Gastroesophageal sphincter (tissue), 4 donors: Measurements from ENCODE around the gene PEPD. TPM values are rescaled to one million over a fixed set of nuclear protein-coding genes. Genes with fewer than 3 reads are reported as not detected.

Experiments
- ATAC-seq: fragments of 150-250 bp; one replicate; pipeline ENCODE4 v1.9.1; 2016; ENCODE audit warnings: mild to moderate bottlenecking, moderate library complexity
- H3K27ac ChIP-seq, 4 donors: fragments of 200-600 bp; sonication (generic) in 3 of 4; 1 replicate in 3 of 4; 2 replicates in 1 of 4; pipeline ENCODE4 v1.5.1; 2016 to 2019
- H3K27me3 ChIP-seq: fragments of 200-600 bp; sonication (generic); one replicate; pipeline ENCODE4 v1.5.1; 2019
- H3K36me3 ChIP-seq, 2 donors: fragments of 200-600 bp; sonication (generic); one replicate each; pipeline ENCODE4 v1.5.1; 2019; ENCODE audit warnings: control low read depth in 1 of 2
- H3K4me1 ChIP-seq, 3 donors: fragments of 200-600 bp; sonication (generic); 1 replicate in 2 of 3; 2 replicates in 1 of 3; pipeline ENCODE4 v1.5.1; 2016 to 2019; ENCODE audit warnings: control low read depth in 2 of 3
- H3K4me3 ChIP-seq, 2 donors: fragments of 200-600 bp; sonication (generic); one replicate each; pipeline ENCODE4 v1.5.1; 2019; ENCODE audit warnings: mild to moderate bottlenecking in 1 of 2, moderate library complexity in 1 of 2
- H3K9me3 ChIP-seq, 3 donors: fragments of 200-600 bp; sonication (generic); one replicate each; pipeline ENCODE4 v1.5.1; 2017 to 2019; ENCODE audit warnings: control low read depth in 2 of 3
- CTCF ChIP-seq, 4 experiments: fragments of 200-600 bp in 2 of 4; fragments of 450-650 bp in 2 of 4; sonication (generic) in 1 of 4; IDR thresholded peaks; one replicate each; pipeline ENCODE4 v1.5.1; 2017 to 2019; ENCODE audit warnings: antibody characterized with exemption in 4 of 4, mild to moderate bottlenecking in 2 of 4, moderate library complexity in 2 of 4
- EP300 ChIP-seq: sonication (generic); formaldehyde crosslinking; IDR thresholded peaks from one replicate; pipeline ENCODE4 v1.6.1; 2017; ENCODE audit warnings: antibody characterized with exemption, mild to moderate bottlenecking
- POLR2A ChIP-seq, 2 donors: fragments of 450-650 bp; IDR thresholded peaks; one replicate each; pipeline ENCODE4 v1.6.1; 2017; ENCODE audit warnings: antibody characterized with exemption in 2 of 2, mild to moderate bottlenecking in 2 of 2, moderate library complexity in 1 of 2
- POLR2AphosphoS5 ChIP-seq: sonication (generic); formaldehyde crosslinking; IDR thresholded peaks from one replicate; pipeline ENCODE4 v1.6.1; 2017; ENCODE audit warnings: antibody characterized with exemption
- WGBS, 2 donors: methylation state at CpG; one replicate each; pipeline ENCODE4 v1.1.5; 2018; ENCODE audit warnings: low coverage in 1 of 2; 5-methylcytosine and 5-hydroxymethylcytosine counted together
- total RNA-seq, 4 donors: library from RNA; depleted of rRNA; stranded (reverse); fragments of >200 nt; gene quantifications; one replicate each; pipeline ENCODE4 v1.1.0, GENCODE V29; 2016

PEPD gene
- total RNA-seq, 4 donors from 2014 or later, result 61.3 to 77.7 (median 69.6) TPM

GRCh38 chr19:33434886-33435705 lies 86.5 kb downstream of the PEPD start:
- Histone ChIP-seq H3K27ac (no peak overlapping the region), H3K36me3 (peaks cover 0 to 13% of the 10 kb centered on the region in 2 donors), H3K4me1 (no peaks in the 10 kb centered on the region), H3K27me3 (no peaks in the 10 kb centered on the region), H3K9me3 (no peaks in the 10 kb centered on the region), H3K4me3 (no peak overlapping the region)
- no peak for TF ChIP-seq CTCF (IDR thresholded peaks at IDR 0.05)
- no peak for TF ChIP-seq POLR2AphosphoS5
- TF ChIP-seq POLR2A (IDR thresholded peaks at IDR 0.05), result no peak
- TF ChIP-seq EP300, result no peak
- 78% methylated on average over 19 of the region's 28 CpGs; no CpG with 5 or more reads in 1 of the 2 donors for WGBS, 2 donors
- no peak for ATAC-seq

GRCh38 chr19:33434069-33434885 lies 87.3 kb downstream of the PEPD start:
- TF ChIP-seq EP300 (no peak), POLR2A (IDR thresholded peaks at IDR 0.05) (no peak), CTCF (IDR thresholded peaks at IDR 0.05) (no peak), POLR2AphosphoS5 (no peak)
- WGBS, 2 donors, result 73 to 93% methylated on average over 7 to 12 of the region's 22 CpGs
- H3K27ac ChIP-seq, result no peak overlapping the region
- no peak overlapping the region for H3K4me3 ChIP-seq
- no peaks in the 10 kb centered on the region for H3K9me3 ChIP-seq
- H3K27me3 ChIP-seq, result no peaks in the 10 kb centered on the region
- no peak for ATAC-seq
- H3K36me3 ChIP-seq, result peaks cover 0 to 13% of the 10 kb centered on the region in 2 donors
- no peaks in the 10 kb centered on the region for H3K4me1 ChIP-seq

- Histone ChIP-seq H3K36me3 (peaks cover 0 to 13% of the 10 kb centered on the region in 2 donors), H3K4me3 (no peak overlapping the region), H3K4me1 (no peaks in the 10 kb centered on the region), H3K9me3 (no peaks in the 10 kb centered on the region), H3K27ac (no peak overlapping the region), H3K27me3 (no peaks in the 10 kb centered on the region)
- no peak for ATAC-seq
- WGBS, 2 donors, result 83 to 90% methylated on average over 1 to 7 of the region's 16 CpGs
- TF ChIP-seq CTCF (IDR thresholded peaks at IDR 0.05) (no peak), POLR2AphosphoS5 (no peak), EP300 (no peak), POLR2A (IDR thresholded peaks at IDR 0.05) (no peak)
Observed at GRCh38 chr19:33432446-33433170, 89.0 kb downstream of the PEPD start.

- no peaks in the 10 kb centered on the region for H3K4me1 ChIP-seq
- 10 to 15% methylated on average over 2 to 3 of the region's 5 CpGs for WGBS, 2 donors
- no peak overlapping the region for H3K4me3 ChIP-seq
- ATAC-seq, result no peak
- TF ChIP-seq POLR2AphosphoS5, result no peak
- no peak for TF ChIP-seq POLR2A (IDR thresholded peaks at IDR 0.05)
- no peak for TF ChIP-seq EP300
- TF ChIP-seq CTCF (IDR thresholded peaks at IDR 0.05), result no peak
- H3K27me3 ChIP-seq, result no peaks in the 10 kb centered on the region
- H3K27ac ChIP-seq, result no peak overlapping the region
- no peaks in the 10 kb centered on the region for H3K9me3 ChIP-seq
- peaks cover 0 to 13% of the 10 kb centered on the region in 2 donors for H3K36me3 ChIP-seq
Observed at GRCh38 chr19:33432015-33432414, 89.6 kb downstream of the PEPD start.
